ENCODE measurements around the gene KIF26B.
"Not testable (repeated sequence)": the region's sequence is repeated elsewhere in the genome, so short reads cannot be mapped to it uniquely, and the experiment has no call there.

The KIF26B gene

DNA sequence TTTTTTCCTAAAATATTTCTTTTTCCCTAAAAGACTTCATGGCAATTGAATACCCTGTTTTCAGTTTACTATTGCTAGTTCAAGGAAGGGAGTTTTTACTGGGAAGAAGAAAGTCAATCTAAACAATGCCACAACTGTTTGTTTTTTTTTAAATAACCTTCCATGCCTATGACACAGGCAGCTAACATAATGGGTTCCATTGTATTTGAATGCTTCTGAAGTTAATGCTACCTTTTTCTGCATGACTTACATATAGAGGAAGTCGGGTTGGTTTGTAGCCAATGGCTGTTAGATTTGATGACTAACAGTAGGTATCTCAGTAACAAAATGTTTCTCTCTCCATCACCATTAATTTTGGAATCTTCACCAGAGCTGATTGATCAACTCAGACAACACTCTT lies 134.0 kb downstream of the KIF26B start:
- no peak for DNase-seq

DNA sequence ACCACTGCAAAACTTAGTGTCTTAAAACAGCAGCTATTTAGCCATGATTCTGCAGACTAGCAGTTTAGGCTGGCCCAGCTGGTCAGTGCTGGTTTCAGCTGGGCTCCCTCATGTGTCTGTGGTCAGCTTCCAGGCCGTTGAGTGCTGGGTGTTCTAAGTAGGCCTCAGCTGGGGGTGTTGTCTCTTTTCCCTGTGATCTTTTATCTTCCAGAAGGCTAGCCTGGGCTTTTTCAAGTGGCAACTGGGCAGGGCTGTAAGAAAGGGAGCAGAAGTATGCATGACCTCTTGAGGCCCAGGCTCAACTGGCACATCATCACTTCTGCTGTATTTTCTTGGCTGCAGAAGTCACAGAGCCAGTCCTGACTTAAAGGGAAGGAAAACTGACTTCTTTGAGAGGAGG lies 136.1 kb downstream of the KIF26B start:
- DNase-seq = peak in 2 of 4 experiments; percentile 20 to 39

- no peak for DNase-seq
These were observed 136.6 kb downstream of the KIF26B start for GRCh38 chr1:245291351-245291750.

- no peak for DNase-seq
These were observed 137.4 kb downstream of the KIF26B start for GRCh38 chr1:245292141-245292540.

GRCh38 chr1:245292553-245292952 lies 137.8 kb downstream of the KIF26B start:
- peak in 3 of 4 experiments; percentile 8 to 44 (median 35) for DNase-seq

DNA sequence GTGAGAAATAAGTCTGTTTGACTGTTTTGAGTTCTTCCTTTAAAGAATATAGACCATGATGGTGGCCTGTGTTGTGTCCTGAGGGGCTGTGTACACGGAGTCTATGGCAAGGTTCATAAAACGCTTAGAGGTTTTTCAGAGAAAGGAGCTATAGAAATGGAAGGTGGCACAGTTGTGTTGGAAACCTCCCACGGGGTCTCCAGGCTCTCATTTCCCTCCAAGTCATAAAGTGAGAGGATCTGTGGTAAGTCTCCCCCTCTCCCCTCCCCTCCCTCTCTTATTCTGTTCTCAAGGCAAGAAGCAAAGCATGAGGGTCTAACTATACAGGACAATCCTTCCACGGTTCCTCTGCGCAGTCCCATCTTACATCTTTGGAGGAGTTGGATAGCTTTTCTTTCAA lies 139.2 kb downstream of the KIF26B start:
- DNase-seq = no peak

- no peak for DNase-seq
These were observed 144.0 kb downstream of the KIF26B start for GRCh38 chr1:245298781-245299180.

DNA sequence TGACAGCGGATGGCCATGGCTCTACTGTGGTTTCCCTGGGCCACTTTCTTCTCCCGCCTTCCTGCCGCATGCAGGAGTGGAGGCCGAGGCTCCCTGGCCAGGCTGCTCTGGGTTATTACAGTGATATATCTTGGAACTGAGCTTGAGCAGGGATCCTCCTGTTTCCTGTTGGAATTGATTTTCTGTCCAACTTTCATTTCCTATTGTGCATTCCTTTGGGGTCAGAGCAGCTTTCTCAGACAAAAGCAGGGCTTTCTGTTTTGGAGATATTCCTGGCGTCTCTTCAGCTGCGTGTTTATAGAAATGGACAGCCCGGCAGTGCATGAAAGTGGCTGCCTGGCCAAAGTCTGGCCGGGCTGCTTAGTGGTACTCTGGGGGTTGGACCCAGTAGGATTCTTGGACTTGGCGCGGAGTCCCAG lies 146.4 kb downstream of the KIF26B start:
- no peak for DNase-seq

DNA sequence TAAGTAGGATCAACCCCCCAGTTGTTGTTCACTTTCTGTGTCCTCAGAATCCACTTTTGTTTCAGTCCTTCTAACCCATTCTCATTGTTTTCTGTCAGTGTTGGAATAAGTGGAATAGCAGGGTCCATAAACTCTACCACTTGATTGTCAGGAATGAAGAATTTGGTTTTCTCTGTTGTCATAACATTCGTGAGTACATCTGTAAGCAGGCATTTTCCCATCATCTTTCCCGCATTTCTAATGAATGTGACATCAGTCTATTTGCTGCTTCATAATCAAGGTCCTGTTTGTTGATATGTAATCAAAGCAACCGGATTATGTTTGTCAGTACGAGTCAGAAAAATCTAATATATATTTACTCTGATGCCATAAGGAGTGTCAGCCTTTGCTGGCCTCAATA lies 147.1 kb downstream of the KIF26B start:
- no peak for DNase-seq

- DNase-seq = no peak
These were observed 149.9 kb downstream of the KIF26B start for GRCh38 chr1:245304698-245305097.

GRCh38 chr1:245306020-245306419 lies 151.2 kb downstream of the KIF26B start:
- no peak for DNase-seq

- no peak for DNase-seq
These were observed 152.0 kb downstream of the KIF26B start for GRCh38 chr1:245306628-245307410.

DNA sequence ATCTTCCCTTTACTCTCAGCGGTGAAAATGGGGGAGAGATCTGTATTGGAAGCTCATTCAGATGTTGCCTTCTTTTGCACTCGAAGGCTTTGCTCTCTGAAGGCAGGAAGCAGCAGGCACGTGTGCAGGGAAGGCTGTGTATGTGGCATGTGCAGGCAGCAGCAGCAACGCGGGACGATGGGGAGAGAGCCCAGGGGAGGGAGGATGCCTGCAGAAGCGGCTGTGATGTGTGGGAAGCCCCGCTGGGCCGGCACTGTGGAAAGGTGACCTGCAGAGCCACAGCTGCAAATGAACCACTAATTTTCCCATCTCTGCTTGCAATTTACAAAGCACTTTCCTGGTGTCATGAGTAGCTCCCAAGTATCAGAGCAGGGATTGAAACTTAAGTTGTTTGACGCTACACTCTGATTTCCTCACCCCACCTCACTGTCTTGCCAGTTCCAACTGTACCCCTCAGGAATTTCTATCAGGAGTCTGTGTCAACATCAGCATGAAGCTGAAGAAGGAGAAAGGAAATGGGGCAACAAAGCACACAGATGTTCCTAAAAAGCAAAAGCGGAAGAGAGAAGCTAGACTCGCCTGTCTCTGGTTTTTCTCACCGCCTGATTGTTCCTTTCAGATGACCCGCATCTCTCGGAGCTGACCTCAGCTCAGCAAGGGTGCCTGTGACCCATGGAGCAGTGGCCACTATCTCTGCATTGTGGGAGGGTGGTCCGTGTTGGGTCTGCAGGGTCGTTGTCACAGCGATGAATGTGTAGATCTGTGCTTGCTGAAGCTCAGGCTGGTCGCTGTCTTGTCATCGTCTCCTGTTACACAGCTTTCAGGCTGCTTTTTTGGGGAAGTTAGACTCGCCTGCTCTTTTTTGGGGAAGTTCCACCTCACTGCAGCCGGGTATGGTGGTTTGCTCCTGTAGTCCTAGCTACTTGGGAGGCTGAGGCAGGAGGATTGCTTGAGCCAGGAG lies 156.1 kb downstream of the KIF26B start:
- peak; percentile 80 to 90 (median 87) for DNase-seq

- DNase-seq = no peak
These were observed 157.2 kb downstream of the KIF26B start for GRCh38 chr1:245311887-245312536.

- no peak for DNase-seq
These were observed 158.8 kb downstream of the KIF26B start for GRCh38 chr1:245313576-245313975.

DNA sequence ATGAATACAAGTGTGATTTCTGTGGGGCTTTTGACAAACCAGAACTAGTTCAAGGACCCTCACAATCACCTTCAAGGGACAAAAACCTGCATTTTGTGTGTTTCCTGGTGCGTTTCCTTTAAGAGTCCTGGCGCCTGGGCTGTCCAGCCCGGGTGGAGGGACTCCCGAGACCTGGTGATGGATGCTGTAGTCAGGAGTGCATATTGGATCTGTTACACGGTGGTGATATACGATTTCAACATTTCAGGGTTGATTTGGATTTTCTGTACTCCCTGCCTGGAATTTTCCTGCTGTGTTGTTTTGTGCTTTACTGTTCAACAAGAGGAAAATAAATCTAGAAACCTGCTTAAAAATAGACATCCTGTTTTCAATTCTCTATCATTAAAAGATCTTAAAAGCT lies 162.0 kb downstream of the KIF26B start:
- no peak for DNase-seq

- no peak for DNase-seq
These were observed 162.4 kb downstream of the KIF26B start for GRCh38 chr1:245317217-245317616.

- DNase-seq = no peak
These were observed 164.3 kb downstream of the KIF26B start for GRCh38 chr1:245319094-245319493.

DNA sequence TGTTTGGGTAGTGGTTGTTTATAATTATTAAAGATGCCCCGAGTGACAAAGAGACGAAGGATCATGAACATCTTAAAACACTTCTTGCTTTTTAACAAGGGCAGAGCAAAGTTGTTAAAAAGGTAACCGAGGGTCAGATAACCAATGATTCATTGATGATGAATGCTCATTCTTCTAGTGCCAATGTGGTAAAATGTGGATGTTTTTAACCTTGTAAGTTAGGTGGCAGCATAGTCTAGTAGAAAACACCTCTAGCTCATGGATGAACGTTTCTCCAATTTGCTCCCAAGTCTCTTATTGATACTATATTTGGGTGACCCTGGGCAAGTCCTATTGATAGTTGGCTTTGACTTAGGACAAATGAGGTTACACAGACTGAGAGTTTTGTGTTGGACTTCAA lies 167.9 kb downstream of the KIF26B start:
- DNase-seq = peak in 1 of 4 experiments; percentile 11

DNA sequence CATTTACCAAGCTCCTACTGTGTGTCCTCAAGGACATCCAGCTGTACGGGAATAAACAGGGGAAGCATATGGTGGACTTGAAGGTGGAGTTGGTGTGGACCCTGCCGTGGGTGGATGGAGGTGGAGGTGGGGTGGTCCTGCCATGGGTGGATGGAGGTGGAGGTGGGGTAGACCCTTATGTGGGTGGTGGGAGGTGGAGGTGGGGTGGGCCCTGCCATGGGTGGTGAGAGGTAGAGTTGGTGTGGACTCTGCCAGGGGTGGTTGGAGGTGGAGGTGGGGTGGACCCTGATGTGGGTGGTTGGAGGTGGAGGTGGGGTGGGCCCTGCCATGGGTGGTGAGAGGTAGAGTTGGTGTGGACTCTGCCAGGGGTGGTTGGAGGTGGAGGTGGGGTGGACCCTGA lies 169.0 kb downstream of the KIF26B start:
- DNase-seq = not testable (repeated sequence)

DNA sequence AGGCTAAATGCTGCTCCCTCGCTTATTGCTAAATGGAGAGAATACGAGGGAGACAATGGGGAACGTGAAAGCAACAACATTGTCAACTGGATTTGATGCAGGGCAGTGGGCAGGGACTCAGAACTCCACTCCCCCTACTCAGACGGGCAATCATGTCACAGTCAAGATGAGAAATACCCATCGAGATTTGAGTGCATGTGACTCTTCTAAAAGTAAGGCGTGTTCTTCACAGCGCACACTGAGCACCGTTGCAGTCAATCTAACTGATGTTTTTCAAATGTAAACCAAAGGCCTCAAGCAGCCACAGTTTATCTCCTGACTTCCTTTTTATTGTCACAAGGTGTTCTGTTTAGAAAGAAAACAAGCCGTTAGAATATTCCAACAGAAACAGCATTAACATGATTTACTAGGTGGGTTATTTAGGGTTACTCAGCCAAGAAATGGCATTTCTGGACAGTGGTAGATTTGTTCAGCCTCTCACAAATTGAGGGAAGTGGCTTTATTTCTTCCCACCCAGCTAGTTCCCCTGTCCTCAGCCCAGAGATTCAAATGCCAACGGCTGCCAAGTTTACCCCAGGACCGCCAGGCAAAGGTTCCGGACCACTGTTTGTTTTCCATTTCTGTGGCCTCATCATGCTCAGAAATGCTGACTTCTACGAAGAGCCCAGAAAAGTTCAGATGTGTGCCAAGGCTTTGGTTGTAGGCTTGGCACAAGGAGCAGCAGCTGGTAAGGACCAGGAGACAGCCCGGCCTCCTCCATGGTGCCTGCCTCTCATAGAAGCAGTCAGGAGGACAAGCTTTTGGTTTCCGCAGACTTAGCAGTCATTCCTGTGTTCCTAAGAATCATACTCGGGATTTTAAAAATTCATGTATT lies 171.4 kb downstream of the KIF26B start:
- DNase-seq = no peak

DNA sequence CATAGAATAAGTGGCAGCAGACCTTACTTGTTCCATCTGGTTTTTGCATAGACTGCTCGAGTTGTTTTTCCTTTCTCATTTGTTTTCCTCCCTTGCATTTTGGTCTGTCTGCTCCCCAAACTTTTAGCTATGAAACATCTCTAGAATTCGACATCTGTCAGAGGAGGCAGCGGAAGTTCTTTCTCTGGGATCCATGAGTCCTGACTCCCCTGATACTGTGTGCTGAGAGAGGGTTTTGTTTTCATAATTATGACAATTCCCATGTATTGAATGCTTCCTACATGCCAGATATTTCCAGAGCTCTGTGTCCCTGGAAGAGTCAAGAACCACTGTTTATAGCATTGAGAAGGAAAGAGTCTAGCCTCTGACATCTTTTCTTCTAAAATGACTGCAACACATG lies 172.6 kb downstream of the KIF26B start:
- no peak for DNase-seq
